Smooth muscle cell (in vitro differentiated cells): ENCODE data around the gene SLC24A1. TPM values are rescaled to one million over a fixed set of nuclear protein-coding genes. Genes with fewer than 3 reads are reported as not detected.

Experiments
- DNase-seq: peaks from one replicate; lab custom pipeline; 2025; ENCODE audit not compliant: unreplicated experiment; lab: John Stamatoyannopoulos, UW
- H2AFZ ChIP-seq: fragments of 200-600 bp; sonication (generic); 2 replicates; pipeline ENCODE4 v1.6.0; 2016; ENCODE audit warnings: antibody characterized with exemption, low read depth, mild to moderate bottlenecking
- H3F3A ChIP-seq: fragments of 200-600 bp; sonication (generic); 2 replicates; pipeline ENCODE4 v1.6.0; 2017; ENCODE audit warnings: antibody characterized with exemption, low read depth
- H3K27ac ChIP-seq: fragments of 200-600 bp; sonication (generic); 2 replicates; pipeline ENCODE4 v1.5.1; 2016; ENCODE audit warnings: low read depth, mild to moderate bottlenecking
- H3K27me3 ChIP-seq: fragments of 200-600 bp; sonication (generic); 2 replicates; pipeline ENCODE4 v1.6.1; 2016; ENCODE audit warnings: low read depth, mild to moderate bottlenecking
- H3K36me3 ChIP-seq: fragments of 200-600 bp; sonication (generic); 2 replicates; pipeline ENCODE4 v1.5.1; 2016; ENCODE audit warnings: low read depth
- H3K4me1 ChIP-seq: fragments of 200-600 bp; sonication (generic); 2 replicates; pipeline ENCODE4 v1.5.1; 2016; ENCODE audit warnings: low read depth
- H3K4me2 ChIP-seq: fragments of 200-600 bp; sonication (generic); 2 replicates; pipeline ENCODE4 v1.6.0; 2016; ENCODE audit warnings: mild to moderate bottlenecking
- H3K4me3 ChIP-seq: fragments of 200-600 bp; sonication (generic); 2 replicates; pipeline ENCODE4 v1.5.1; 2016; ENCODE audit warnings: mild to moderate bottlenecking
- H3K79me2 ChIP-seq: fragments of 200-600 bp; sonication (generic); 2 replicates; pipeline ENCODE4 v1.6.0; 2016; ENCODE audit warnings: low read depth, mild to moderate bottlenecking
- H3K9ac ChIP-seq: fragments of 200-600 bp; sonication (generic); 2 replicates; pipeline ENCODE4 v1.6.0; 2016; ENCODE audit warnings: low read depth
- H3K9me3 ChIP-seq: fragments of 200-600 bp; sonication (generic); replicated peaks from 2 replicates; pipeline ENCODE4 v1.5.1; 2016; ENCODE audit warnings: low read depth
- H4K20me1 ChIP-seq: fragments of 200-600 bp; sonication (generic); 2 replicates; pipeline ENCODE4 v1.6.0; 2016; ENCODE audit warnings: low read depth
- WGBS: methylation state at CpG from one replicate; pipeline ENCODE4 v1.1.7; 2016; ENCODE audit warnings: low lambda C conversion rate; 5-methylcytosine and 5-hydroxymethylcytosine counted together
- polyA plus RNA-seq: library from polyadenylated mRNA; unstranded; fragments of >200 nt; fragmentation: Nextera tagmentation; extraction: Ambion mirVana; gene quantifications from 2 replicates; pipeline ENCODE4 v1.2.1, GENCODE V29; 2016
- total RNA-seq: library from RNA; depleted of rRNA; stranded (reverse); fragments of >200 nt; gene quantifications from 2 replicates; pipeline ENCODE4 v1.2.3, GENCODE V29; 2014
- TF ChIP-seq, protein P1 (sequence below): fragments of 200-600 bp; sonication (generic); IDR thresholded peaks from 2 replicates; pipeline ENCODE4 v1.5.1; 2017; ENCODE audit warnings: borderline replicate concordance, mild to moderate bottlenecking, antibody characterized with exemption; ENCODE audit not compliant: insufficient read depth, poor library complexity, severe bottlenecking

SLC24A1 gene
- total and polyA plus RNA-seq, 2 experiments from 2014 or later, result 1.3 to 2.8 TPM

DNA sequence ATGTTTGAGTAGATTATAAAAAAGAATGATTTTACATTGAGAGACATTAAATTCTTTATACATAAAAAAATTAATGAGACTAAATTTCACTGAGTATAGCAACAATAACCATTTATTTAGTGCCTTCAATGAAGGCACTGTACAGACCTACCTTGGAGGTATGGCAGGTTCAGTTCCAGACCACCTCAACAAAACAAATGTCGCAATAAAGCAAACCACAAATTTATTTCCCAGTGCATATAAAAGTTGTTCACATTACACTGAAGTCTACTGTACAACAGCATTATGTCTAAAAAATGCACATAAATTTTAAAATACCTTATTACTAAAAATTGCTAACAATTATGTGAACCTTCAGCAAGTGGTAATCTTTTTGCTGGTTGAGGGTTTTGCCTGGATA lies 58.8 kb downstream of the SLC24A1 start:
- no peaks in the 10 kb centered on the region for H3K9me3 ChIP-seq
- H4K20me1 ChIP-seq, result no peaks in the 10 kb centered on the region
- no peak overlapping the region for H2AFZ ChIP-seq
- TF ChIP-seq, protein P1, sequence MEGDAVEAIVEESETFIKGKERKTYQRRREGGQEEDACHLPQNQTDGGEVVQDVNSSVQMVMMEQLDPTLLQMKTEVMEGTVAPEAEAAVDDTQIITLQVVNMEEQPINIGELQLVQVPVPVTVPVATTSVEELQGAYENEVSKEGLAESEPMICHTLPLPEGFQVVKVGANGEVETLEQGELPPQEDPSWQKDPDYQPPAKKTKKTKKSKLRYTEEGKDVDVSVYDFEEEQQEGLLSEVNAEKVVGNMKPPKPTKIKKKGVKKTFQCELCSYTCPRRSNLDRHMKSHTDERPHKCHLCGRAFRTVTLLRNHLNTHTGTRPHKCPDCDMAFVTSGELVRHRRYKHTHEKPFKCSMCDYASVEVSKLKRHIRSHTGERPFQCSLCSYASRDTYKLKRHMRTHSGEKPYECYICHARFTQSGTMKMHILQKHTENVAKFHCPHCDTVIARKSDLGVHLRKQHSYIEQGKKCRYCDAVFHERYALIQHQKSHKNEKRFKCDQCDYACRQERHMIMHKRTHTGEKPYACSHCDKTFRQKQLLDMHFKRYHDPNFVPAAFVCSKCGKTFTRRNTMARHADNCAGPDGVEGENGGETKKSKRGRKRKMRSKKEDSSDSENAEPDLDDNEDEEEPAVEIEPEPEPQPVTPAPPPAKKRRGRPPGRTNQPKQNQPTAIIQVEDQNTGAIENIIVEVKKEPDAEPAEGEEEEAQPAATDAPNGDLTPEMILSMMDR, result no peak
- H3K4me2 ChIP-seq, result no peak overlapping the region
- no peaks in the 10 kb centered on the region for H3K79me2 ChIP-seq
- DNase-seq, result no peak
- no peaks in the 10 kb centered on the region for H3K36me3 ChIP-seq
- H3K4me3 ChIP-seq, result no peak overlapping the region
- H3K9ac ChIP-seq, result no peak overlapping the region
- no peaks in the 10 kb centered on the region for H3K27me3 ChIP-seq
- 100% methylated on average over 1 of the region's 1 CpG for WGBS
- no peaks in the 10 kb centered on the region for H3F3A ChIP-seq
- no peak overlapping the region for H3K27ac ChIP-seq
- no peaks in the 10 kb centered on the region for H3K4me1 ChIP-seq

DNA sequence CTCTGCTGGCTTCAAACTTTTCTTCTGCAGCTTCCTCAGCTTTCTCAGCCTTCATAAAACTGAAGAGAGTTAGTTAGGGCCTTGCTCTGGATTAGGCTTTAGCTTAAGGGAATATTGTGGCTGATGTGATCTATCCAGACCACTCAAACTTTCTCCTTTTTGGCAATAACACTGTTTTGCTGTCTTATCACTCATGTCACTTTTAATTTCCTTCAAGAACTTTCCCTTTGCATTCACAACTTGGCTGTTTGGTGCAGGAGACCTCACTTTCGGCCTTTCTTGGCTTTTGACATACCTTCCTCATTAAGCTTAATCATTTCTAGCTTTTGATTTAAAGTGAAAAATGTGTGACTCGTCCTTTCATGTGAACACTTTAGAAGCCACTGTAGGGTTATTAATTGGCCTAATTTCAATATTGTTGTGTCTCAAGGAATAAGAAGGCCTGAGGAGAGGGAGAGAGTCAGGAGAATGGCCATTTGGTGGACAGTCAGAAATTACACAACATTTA lies 60.7 kb downstream of the SLC24A1 start:
- TF ChIP-seq, protein P1, result no peak
- H3K4me1 ChIP-seq, result no peaks in the 10 kb centered on the region
- no peak overlapping the region for H3K9ac ChIP-seq

DNA sequence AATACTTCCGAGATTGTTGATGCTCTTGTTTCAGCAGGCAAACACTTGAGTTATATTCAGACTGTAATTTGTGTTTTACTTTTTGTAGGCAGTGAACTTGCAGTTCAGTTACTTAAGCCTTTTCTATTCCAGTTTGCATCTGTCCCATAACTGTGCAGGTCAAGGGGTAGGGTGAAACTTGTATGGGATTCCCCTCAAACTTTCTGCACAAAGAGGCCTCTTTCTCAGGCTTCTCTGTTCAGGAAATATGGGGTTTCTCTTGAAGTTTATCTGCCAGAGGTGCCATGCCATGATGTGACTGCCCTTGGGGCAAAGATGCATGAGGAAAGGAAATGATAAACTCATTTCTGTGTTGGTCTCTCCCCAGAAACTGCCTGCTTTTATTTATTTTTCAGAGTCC lies 66.7 kb downstream of the SLC24A1 start:
- TF ChIP-seq, protein P1, result no peak
- H3K9me3 ChIP-seq, result peaks cover 5% of the 10 kb centered on the region
- no peaks in the 10 kb centered on the region for H3F3A ChIP-seq
- no peaks in the 10 kb centered on the region for H3K79me2 ChIP-seq
- no peak overlapping the region for H3K4me2 ChIP-seq
- no peak for DNase-seq
- H3K9ac ChIP-seq, result no peak overlapping the region
- H2AFZ ChIP-seq, result no peak overlapping the region
- no peaks in the 10 kb centered on the region for H3K4me1 ChIP-seq
- no peak overlapping the region for H3K27ac ChIP-seq
- H3K27me3 ChIP-seq, result no peaks in the 10 kb centered on the region
- no peaks in the 10 kb centered on the region for H4K20me1 ChIP-seq
- WGBS, result 89% methylated on average over 1 of the region's 1 CpG
- H3K4me3 ChIP-seq, result no peak overlapping the region
- H3K36me3 ChIP-seq, result no peaks in the 10 kb centered on the region

More for the DNA sequence above, 60.7 kb downstream of the SLC24A1 start:
- H3K27me3 ChIP-seq, result no peaks in the 10 kb centered on the region
- H4K20me1 ChIP-seq, result no peaks in the 10 kb centered on the region
- no peak overlapping the region for H2AFZ ChIP-seq
- no peaks in the 10 kb centered on the region for H3F3A ChIP-seq
- peaks cover 2% of the 10 kb centered on the region for H3K9me3 ChIP-seq
- no peaks in the 10 kb centered on the region for H3K36me3 ChIP-seq
- WGBS, result 97% methylated on average over 2 of the region's 2 CpGs
- no peaks in the 10 kb centered on the region for H3K79me2 ChIP-seq
- H3K4me3 ChIP-seq, result no peak overlapping the region
- no peak overlapping the region for H3K27ac ChIP-seq
- no peak for DNase-seq
- H3K4me2 ChIP-seq, result no peak overlapping the region

DNA sequence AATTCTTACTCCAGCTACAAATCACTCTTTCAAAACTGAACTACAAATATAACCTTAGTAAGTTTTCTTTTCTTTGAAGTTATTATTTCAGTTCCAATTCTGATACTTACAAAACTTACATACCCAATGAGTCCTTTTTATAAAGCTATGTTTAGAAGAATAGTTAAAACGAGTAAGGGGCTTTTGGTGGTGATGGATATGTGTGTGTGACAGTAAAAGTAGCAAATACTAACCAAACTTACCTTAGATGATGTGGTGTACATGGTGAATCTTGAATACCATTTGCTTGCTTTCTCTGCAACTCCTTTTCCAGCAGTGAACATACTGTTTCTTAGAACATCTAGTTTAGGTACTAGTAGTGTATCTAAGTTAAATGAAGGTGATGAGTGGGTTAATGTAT lies 68.4 kb downstream of the SLC24A1 start:
- Histone ChIP-seq H3K4me1 (no peaks in the 10 kb centered on the region), H3K36me3 (no peaks in the 10 kb centered on the region), H3K9ac (no peak overlapping the region), H3K4me2 (no peak overlapping the region), H3K27ac (no peak overlapping the region), H3K27me3 (no peaks in the 10 kb centered on the region), H4K20me1 (no peaks in the 10 kb centered on the region), H2AFZ (no peak overlapping the region), H3K9me3 (peaks cover 5% of the 10 kb centered on the region), H3K79me2 (no peaks in the 10 kb centered on the region), H3K4me3 (no peak overlapping the region), H3F3A (no peaks in the 10 kb centered on the region)
- 95% methylated on average over 1 of the region's 1 CpG for WGBS
- TF ChIP-seq, protein P1, result no peak
- DNase-seq, result no peak
